Measurements from ENCODE around the gene SNTB2. TPM values are rescaled to one million over a fixed set of nuclear protein-coding genes. Genes with fewer than 3 reads are reported as not detected.

The SNTB2 gene
- polyA plus RNA-seq, 4 donors = 1.9 to 7.2 (median 5.3) TPM

DNA sequence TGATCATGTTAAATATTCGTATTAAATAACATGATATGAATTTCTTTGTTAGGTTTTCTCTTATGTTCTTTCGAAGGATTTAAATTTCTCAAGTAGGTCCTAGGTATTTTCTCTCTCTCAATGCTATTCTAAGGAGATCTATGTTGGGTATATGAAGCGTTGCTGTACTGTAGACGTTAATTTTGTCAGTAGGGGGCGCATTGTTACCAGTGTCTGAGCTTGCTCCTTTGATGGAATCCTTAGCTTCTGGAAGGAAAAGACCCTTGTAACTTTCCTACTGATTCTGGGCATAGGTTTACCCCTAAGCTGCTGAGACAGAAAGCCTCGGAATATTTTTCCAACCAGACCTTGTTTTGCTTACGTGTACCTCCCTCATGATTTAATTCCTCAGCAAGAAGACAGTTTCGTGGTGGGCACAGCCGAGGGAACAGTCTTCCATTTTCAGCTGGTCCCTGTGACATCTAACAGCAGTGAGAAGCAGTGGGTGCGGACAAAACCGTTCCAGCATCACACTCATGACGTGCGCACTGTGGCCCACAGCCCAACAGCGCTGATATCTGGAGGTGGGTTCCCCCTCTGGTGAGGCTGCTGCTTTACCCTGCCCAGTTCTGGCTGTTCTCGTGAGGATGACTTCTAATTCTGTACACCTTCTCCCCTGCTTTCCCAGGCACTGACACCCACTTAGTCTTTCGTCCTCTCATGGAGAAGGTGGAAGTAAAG, 36.7 kb upstream of the SNTB2 start:
- Histone ChIP-seq H3K4me3 (ENCODE audit: low read depth in 1 of 3, low read length in 3 of 3) (no peak overlapping the region), H3K27me3 (ENCODE audit: control insufficient read depth in 3 of 3, insufficient read depth in 3 of 3, low read length in 3 of 3) (no peaks in the 10 kb centered on the region), H3K27ac (ENCODE audit: low read depth in 1 of 3, low read length in 2 of 3) (no peak overlapping the region), H3K9me3 (ENCODE audit: control insufficient read depth in 2 of 2, insufficient read depth in 1 of 2, low read depth in 1 of 2, low read length in 1 of 2) (no peaks in the 10 kb centered on the region), H3K4me1 (ENCODE audit: control insufficient read depth in 3 of 3, insufficient read depth in 2 of 3, low read depth in 1 of 3, low read length in 2 of 3) (no peaks in the 10 kb centered on the region), H3K36me3 (ENCODE audit: control insufficient read depth in 3 of 3, insufficient read depth in 2 of 3, low read depth in 1 of 3, low read length in 3 of 3) (peaks cover 3 to 60% (median 9%) of the 10 kb centered on the region in 3 donors)
- DNase-seq (peak; percentile 78), FAIRE-seq (no peak)
- 65 to 67% (median 67%) methylated on average over 16 of the region's 16 CpGs for WGBS, 3 donors

DNA sequence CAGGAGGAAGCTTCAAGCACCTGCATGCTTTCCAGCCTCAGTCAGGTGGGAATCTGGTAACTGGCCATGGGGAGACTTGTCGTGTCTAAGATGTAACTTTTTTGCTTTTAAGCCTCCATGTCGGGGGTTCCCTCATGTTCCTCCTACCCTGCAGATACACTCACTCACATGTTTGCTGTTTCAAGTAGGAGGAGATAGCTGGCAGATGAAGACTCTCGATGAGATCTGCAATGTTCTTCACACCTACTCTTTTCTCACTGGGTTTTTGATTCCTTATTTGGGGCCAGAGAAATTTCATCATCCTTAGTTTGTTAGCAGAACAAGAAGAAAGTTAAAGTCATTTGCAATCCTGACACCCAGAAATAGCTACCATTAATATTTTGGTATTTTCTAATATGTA, 29.8 kb upstream of the SNTB2 start:
- Histone ChIP-seq H3K27ac (ENCODE audit: low read depth in 1 of 3, low read length in 2 of 3) (no peak overlapping the region), H3K4me3 (ENCODE audit: low read depth in 1 of 3, low read length in 3 of 3) (no peak overlapping the region), H3K27me3 (ENCODE audit: control insufficient read depth in 3 of 3, insufficient read depth in 3 of 3, low read length in 3 of 3) (no peaks in the 10 kb centered on the region), H3K4me1 (ENCODE audit: control insufficient read depth in 3 of 3, insufficient read depth in 2 of 3, low read depth in 1 of 3, low read length in 2 of 3) (no peaks in the 10 kb centered on the region), H3K9me3 (ENCODE audit: control insufficient read depth in 2 of 2, insufficient read depth in 1 of 2, low read depth in 1 of 2, low read length in 1 of 2) (no peaks in the 10 kb centered on the region), H3K36me3 (ENCODE audit: control insufficient read depth in 3 of 3, insufficient read depth in 2 of 3, low read depth in 1 of 3, low read length in 3 of 3) (peaks cover 9 to 60% (median 12%) of the 10 kb centered on the region in 3 donors)
- FAIRE-seq = no peak
- no peak for DNase-seq
- 88 to 94% (median 91%) methylated on average over 3 of the region's 3 CpGs for WGBS, 3 donors

DNA sequence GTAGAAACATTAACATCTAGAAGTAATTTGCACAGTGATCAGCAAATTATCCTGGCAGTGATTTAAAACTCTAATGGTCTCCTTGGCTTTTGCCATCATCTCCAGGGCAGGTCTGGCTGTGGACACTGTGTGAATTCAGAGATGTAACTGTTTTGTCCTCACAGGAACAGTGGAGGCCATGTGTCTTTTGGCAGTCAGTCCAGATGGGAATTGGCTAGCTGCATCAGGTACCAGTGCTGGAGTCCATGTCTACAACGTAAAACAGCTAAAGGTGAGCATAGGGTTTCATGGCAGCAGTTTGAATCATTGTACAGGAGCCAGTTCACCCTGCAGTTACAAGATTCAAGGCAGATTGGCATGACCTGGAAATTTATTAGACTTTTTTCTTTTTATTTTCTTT, 26.8 kb upstream of the SNTB2 start:
- 94 to 100% (median 100%) methylated on average over 1 of the region's 1 CpG for WGBS, 3 donors
- FAIRE-seq = no peak

DNA sequence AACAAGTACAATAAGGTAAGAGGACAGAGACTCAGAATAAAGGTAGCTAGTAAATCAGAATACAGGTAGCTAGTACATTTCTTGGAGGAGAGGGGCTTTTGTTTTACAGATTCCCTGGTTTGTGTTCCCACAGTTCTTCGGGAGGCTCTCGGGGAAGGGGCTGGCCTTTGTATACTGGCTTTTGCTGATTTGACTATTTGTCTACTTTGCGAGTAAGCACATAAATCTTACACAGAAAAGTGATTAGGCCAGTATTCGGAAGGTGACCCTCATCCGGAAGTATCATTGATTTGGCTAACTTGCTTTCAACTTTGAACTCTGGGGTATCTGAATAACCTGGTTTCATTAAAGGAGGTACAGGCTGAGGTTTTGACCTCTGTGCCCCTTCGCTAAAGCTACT, 21.4 kb upstream of the SNTB2 start:
- no peak for DNase-seq
- Histone ChIP-seq H3K4me1 (ENCODE audit: control insufficient read depth in 3 of 3, insufficient read depth in 2 of 3, low read depth in 1 of 3, low read length in 2 of 3) (peaks cover 0 to 3% (median 0%) of the 10 kb centered on the region in 3 donors), H3K27me3 (ENCODE audit: control insufficient read depth in 3 of 3, insufficient read depth in 3 of 3, low read length in 3 of 3) (no peaks in the 10 kb centered on the region), H3K36me3 (ENCODE audit: control insufficient read depth in 3 of 3, insufficient read depth in 2 of 3, low read depth in 1 of 3, low read length in 3 of 3) (peaks cover 0 to 50% (median 22%) of the 10 kb centered on the region in 3 donors), H3K9me3 (ENCODE audit: control insufficient read depth in 2 of 2, insufficient read depth in 1 of 2, low read depth in 1 of 2, low read length in 1 of 2) (no peaks in the 10 kb centered on the region), H3K4me3 (ENCODE audit: low read depth in 1 of 3, low read length in 3 of 3) (no peak overlapping the region), H3K27ac (ENCODE audit: low read depth in 1 of 3, low read length in 2 of 3) (no peak overlapping the region)
- 89 to 93% (median 93%) methylated on average over 6 of the region's 6 CpGs for WGBS, 3 donors
- no peak for FAIRE-seq

More for the DNA sequence above, 26.8 kb upstream of the SNTB2 start:
- Histone ChIP-seq H3K27me3 (ENCODE audit: control insufficient read depth in 3 of 3, insufficient read depth in 3 of 3, low read length in 3 of 3) (no peaks in the 10 kb centered on the region), H3K4me1 (ENCODE audit: control insufficient read depth in 3 of 3, insufficient read depth in 2 of 3, low read depth in 1 of 3, low read length in 2 of 3) (no peaks in the 10 kb centered on the region), H3K4me3 (ENCODE audit: low read depth in 1 of 3, low read length in 3 of 3) (no peak overlapping the region), H3K36me3 (ENCODE audit: control insufficient read depth in 3 of 3, insufficient read depth in 2 of 3, low read depth in 1 of 3, low read length in 3 of 3) (peaks cover 6 to 58% (median 7%) of the 10 kb centered on the region in 3 donors), H3K9me3 (ENCODE audit: control insufficient read depth in 2 of 2, insufficient read depth in 1 of 2, low read depth in 1 of 2, low read length in 1 of 2) (no peaks in the 10 kb centered on the region), H3K27ac (ENCODE audit: low read depth in 1 of 3, low read length in 2 of 3) (no peak overlapping the region)
- no peak for DNase-seq

DNA sequence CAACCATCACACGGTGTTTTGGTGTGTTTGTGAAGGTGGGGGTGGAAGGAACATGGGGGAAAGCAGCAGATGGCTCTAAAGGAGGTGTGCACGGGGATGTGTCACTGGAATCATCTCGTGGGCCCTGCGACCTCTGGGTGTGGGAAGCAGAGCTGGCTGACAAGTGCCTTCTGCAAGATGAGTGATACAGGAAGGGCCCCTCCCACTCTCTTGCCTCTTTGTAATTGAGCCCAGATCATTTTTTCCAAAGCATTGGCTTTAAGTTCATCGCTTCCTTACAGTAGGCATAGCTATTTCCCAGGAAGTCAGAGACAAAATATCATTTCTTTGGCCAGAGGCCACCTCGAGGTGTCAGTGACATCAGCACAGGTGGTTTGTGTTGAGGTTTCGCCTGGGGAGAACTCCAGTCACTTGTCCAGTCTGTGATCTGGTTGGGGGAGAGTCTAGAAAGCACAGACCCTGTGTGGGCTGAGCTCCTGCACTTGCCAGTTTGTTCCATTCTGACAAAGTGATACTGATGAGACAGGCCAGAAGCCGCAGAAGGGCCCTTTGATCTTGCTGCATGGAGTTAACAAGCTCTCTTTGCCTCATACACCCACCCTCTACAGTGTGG, 20.6 kb upstream of the SNTB2 start:
- Histone ChIP-seq H3K4me3 (ENCODE audit: low read depth in 1 of 3, low read length in 3 of 3) (no peak overlapping the region), H3K36me3 (ENCODE audit: control insufficient read depth in 3 of 3, insufficient read depth in 2 of 3, low read depth in 1 of 3, low read length in 3 of 3) (peaks cover 0 to 48% (median 22%) of the 10 kb centered on the region in 3 donors), H3K9me3 (ENCODE audit: control insufficient read depth in 2 of 2, insufficient read depth in 1 of 2, low read depth in 1 of 2, low read length in 1 of 2) (no peaks in the 10 kb centered on the region), H3K4me1 (ENCODE audit: control insufficient read depth in 3 of 3, insufficient read depth in 2 of 3, low read depth in 1 of 3, low read length in 2 of 3) (peaks cover 0 to 3% (median 0%) of the 10 kb centered on the region in 3 donors), H3K27me3 (ENCODE audit: control insufficient read depth in 3 of 3, insufficient read depth in 3 of 3, low read length in 3 of 3) (no peaks in the 10 kb centered on the region), H3K27ac (ENCODE audit: low read depth in 1 of 3, low read length in 2 of 3) (no peak overlapping the region)
- DNase-seq (no peak), FAIRE-seq (no peak)
- 64 to 71% (median 68%) methylated on average over 8 of the region's 8 CpGs for WGBS, 3 donors

- WGBS, 3 donors = 88 to 95% (median 90%) methylated on average over 7 of the region's 7 CpGs
- Histone ChIP-seq H3K27ac (ENCODE audit: low read depth in 1 of 3, low read length in 2 of 3) (no peak overlapping the region), H3K27me3 (ENCODE audit: control insufficient read depth in 3 of 3, insufficient read depth in 3 of 3, low read length in 3 of 3) (no peaks in the 10 kb centered on the region), H3K4me1 (ENCODE audit: control insufficient read depth in 3 of 3, insufficient read depth in 2 of 3, low read depth in 1 of 3, low read length in 2 of 3) (peaks cover 0 to 5% (median 0%) of the 10 kb centered on the region in 3 donors), H3K36me3 (ENCODE audit: control insufficient read depth in 3 of 3, insufficient read depth in 2 of 3, low read depth in 1 of 3, low read length in 3 of 3) (peaks cover 0 to 40% (median 22%) of the 10 kb centered on the region in 3 donors), H3K9me3 (ENCODE audit: control insufficient read depth in 2 of 2, insufficient read depth in 1 of 2, low read depth in 1 of 2, low read length in 1 of 2) (no peaks in the 10 kb centered on the region), H3K4me3 (ENCODE audit: low read depth in 1 of 3, low read length in 3 of 3) (no peak overlapping the region)
- DNase-seq (no peak), FAIRE-seq (no peak)
These were observed 19.7 kb upstream of the SNTB2 start for GRCh38 chr16:69166946-69167930.

GRCh38 chr16:69169051-69169450, 17.9 kb upstream of the SNTB2 start:
- peaks cover 0 to 5% (median 0%) of the 10 kb centered on the region in 3 donors for H3K4me1 ChIP-seq (ENCODE audit: control insufficient read depth in 3 of 3, insufficient read depth in 2 of 3, low read depth in 1 of 3, low read length in 2 of 3)
- H3K36me3 ChIP-seq (ENCODE audit: control insufficient read depth in 3 of 3, insufficient read depth in 2 of 3, low read depth in 1 of 3, low read length in 3 of 3) = peaks cover 0 to 31% (median 19%) of the 10 kb centered on the region in 3 donors
- H3K4me3 ChIP-seq (ENCODE audit: low read depth in 1 of 3, low read length in 3 of 3) = no peak overlapping the region
- 92 to 100% (median 94%) methylated on average over 4 of the region's 4 CpGs for WGBS, 3 donors
- H3K9me3 ChIP-seq (ENCODE audit: control insufficient read depth in 2 of 2, insufficient read depth in 1 of 2, low read depth in 1 of 2, low read length in 1 of 2) = no peaks in the 10 kb centered on the region
- H3K27me3 ChIP-seq (ENCODE audit: control insufficient read depth in 3 of 3, insufficient read depth in 3 of 3, low read length in 3 of 3) = no peaks in the 10 kb centered on the region
- H3K27ac ChIP-seq (ENCODE audit: low read depth in 1 of 3, low read length in 2 of 3) = no peak overlapping the region
- DNase-seq = no peak
- FAIRE-seq = no peak

Data from small intestine (tissue), 7 donors.